SU-DHL-6 (cell line): Measurements from ENCODE around the gene APPL2.

Source experiments
- H2AFZ ChIP-seq: fragments of 200-600 bp; sonication (generic); 2 replicates; pipeline ENCODE4 v1.6.1; 2014; ENCODE audit warnings: low read depth, mild to moderate bottlenecking, moderate library complexity, mixed read lengths, antibody characterized with exemption, low read length; ENCODE audit not compliant: severe bottlenecking
- H3F3A ChIP-seq: fragments of 200-600 bp; shearing (Covaris generic); 2 replicates; pipeline ENCODE4 v1.6.0; 2016; ENCODE audit warnings: antibody characterized with exemption, mild to moderate bottlenecking; ENCODE audit not compliant: insufficient read depth
- H3K27ac ChIP-seq: fragments of 200-600 bp; sonication (generic); 2 replicates; pipeline ENCODE4 v1.5.1; 2016; ENCODE audit warnings: low read depth, mild to moderate bottlenecking, low read length, moderate library complexity, mixed read lengths
- H3K27me3 ChIP-seq: fragments of 200-600 bp; sonication (generic), shearing (Covaris generic); 2 replicates; pipeline ENCODE4 v1.6.0; 2014; ENCODE audit warnings: mild to moderate bottlenecking, low read length
- H3K36me3 ChIP-seq: fragments of 200-600 bp; sonication (generic); 2 replicates; pipeline ENCODE4 v1.6.1; 2014; ENCODE audit warnings: mild to moderate bottlenecking, low read length, mixed read lengths
- H3K4me2 ChIP-seq: fragments of 300-600, 200-600 bp; shearing (Covaris generic), sonication (generic); 2 replicates; pipeline ENCODE4 v1.6.0; 2014; ENCODE audit warnings: low read length, low read depth, mild to moderate bottlenecking; ENCODE audit not compliant: poor library complexity, severe bottlenecking
- H3K4me3 ChIP-seq: fragments of 200-600 bp; sonication (generic); 2 replicates; pipeline ENCODE4 v1.5.1; 2014; ENCODE audit warnings: antibody characterized with exemption, low read length, mild to moderate bottlenecking, mixed read lengths; ENCODE audit not compliant: insufficient read depth, poor library complexity, severe bottlenecking
- H3K79me2 ChIP-seq: fragments of 200-600 bp; sonication (generic); 2 replicates; pipeline ENCODE4 v1.6.1; 2014; ENCODE audit warnings: mild to moderate bottlenecking, low read length, moderate library complexity; ENCODE audit not compliant: insufficient read depth
- H3K9ac ChIP-seq: fragments of 200-600 bp; sonication (generic); 2 replicates; pipeline ENCODE4 v1.7.0; 2014; ENCODE audit warnings: mild to moderate bottlenecking, low read length
- H3K9me2 ChIP-seq: fragments of 200-600 bp; sonication (generic); replicated peaks from 2 replicates; pipeline ENCODE4 v1.6.1; 2014; ENCODE audit warnings: low read length; ENCODE audit not compliant: insufficient read depth
- H3K9me3 ChIP-seq: fragments of 200-600 bp; sonication (generic); 2 replicates; pipeline ENCODE4 v1.6.1; 2014; ENCODE audit warnings: low read length, mixed read lengths; ENCODE audit not compliant: insufficient read depth
- H4K20me1 ChIP-seq: fragments of 200-600 bp; sonication (generic); 2 replicates; pipeline ENCODE4 v1.6.1; 2014; ENCODE audit warnings: low read depth, mild to moderate bottlenecking, antibody characterized with exemption, low read length, moderate library complexity, mixed read lengths
- EZH2phosphoT487 ChIP-seq: fragments of 200-600 bp; sonication (generic), shearing (Covaris generic); conservative IDR thresholded peaks from 2 replicates; pipeline ENCODE4 v1.6.1; 2018; ENCODE audit warnings: mild to moderate bottlenecking, antibody characterized with exemption, low read length, moderate library complexity, mixed read lengths
- TF ChIP-seq, protein P1 (sequence below): fragments of 200-600 bp; sonication (generic); IDR thresholded peaks from one replicate; pipeline ENCODE4 v1.5.1; 2017; ENCODE audit warnings: antibody characterized with exemption, mild to moderate bottlenecking, low read length, moderate library complexity; ENCODE audit not compliant: insufficient read depth, poor library complexity, severe bottlenecking

The APPL2 gene

DNA sequence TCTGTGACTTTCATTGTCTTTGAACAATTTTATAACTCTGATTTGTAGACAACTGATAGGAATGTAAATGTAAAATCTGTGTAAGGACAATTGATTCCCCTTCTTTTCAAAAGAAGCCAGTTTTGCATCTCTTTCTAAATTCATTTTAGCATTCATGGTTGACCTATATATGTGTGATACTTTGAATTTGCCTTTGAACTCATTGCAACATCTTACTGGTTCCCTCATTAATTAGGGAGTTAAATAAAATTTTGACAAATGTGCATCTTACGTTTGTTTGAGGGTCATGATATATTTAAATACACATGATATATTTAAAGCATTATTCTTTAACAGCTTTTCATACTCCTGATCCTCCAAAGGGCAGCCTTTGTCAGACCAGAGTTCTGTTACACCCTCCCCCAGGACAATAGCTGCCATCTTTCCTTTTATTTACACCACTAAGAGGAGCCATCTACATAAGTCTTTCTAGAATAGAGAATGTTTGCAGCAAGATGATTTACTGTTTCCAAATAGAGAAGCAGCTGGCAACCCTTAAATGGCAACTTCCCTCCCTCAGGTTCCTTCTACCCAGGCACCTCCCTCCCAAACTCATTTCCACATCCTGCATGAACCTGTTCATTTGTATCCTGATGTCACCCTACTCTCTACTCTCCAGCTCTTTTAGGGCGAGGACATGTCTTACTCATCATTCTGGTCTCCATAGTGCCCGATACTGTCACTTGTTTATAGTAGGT lies 40.2 kb upstream of the APPL2 start:
- H3K9ac ChIP-seq, result no peak overlapping the region
- no peak for TF ChIP-seq EZH2phosphoT487
- TF ChIP-seq, protein P1, sequence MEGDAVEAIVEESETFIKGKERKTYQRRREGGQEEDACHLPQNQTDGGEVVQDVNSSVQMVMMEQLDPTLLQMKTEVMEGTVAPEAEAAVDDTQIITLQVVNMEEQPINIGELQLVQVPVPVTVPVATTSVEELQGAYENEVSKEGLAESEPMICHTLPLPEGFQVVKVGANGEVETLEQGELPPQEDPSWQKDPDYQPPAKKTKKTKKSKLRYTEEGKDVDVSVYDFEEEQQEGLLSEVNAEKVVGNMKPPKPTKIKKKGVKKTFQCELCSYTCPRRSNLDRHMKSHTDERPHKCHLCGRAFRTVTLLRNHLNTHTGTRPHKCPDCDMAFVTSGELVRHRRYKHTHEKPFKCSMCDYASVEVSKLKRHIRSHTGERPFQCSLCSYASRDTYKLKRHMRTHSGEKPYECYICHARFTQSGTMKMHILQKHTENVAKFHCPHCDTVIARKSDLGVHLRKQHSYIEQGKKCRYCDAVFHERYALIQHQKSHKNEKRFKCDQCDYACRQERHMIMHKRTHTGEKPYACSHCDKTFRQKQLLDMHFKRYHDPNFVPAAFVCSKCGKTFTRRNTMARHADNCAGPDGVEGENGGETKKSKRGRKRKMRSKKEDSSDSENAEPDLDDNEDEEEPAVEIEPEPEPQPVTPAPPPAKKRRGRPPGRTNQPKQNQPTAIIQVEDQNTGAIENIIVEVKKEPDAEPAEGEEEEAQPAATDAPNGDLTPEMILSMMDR, result no peak

DNA sequence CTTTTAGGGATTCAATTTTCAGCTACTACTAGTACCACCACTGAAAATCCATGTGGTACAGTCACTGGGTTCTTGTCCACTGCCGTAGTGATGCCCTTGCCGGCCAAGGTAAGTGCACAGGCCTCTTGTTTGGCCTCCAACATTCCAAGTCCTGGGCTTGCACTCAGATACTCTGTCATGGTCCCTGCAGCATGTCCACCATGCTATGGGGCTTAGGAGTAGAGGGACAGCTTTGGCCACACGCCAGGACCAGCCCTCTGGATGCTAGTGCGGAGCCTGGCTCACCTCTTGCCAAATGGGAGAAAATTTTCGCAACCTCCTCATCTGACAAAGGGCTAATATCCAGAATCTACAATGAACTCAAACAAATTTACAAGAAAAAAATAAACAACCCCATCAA lies 38.6 kb upstream of the APPL2 start:
- Histone ChIP-seq H3K4me3 (no peak overlapping the region), H3K79me2 (no peaks in the 10 kb centered on the region), H3K36me3 (no peaks in the 10 kb centered on the region), H2AFZ (no peak overlapping the region), H3K9me3 (no peaks in the 10 kb centered on the region; the same call in 1 of the 2 replicates), H3F3A (no peaks in the 10 kb centered on the region), H4K20me1 (no peaks in the 10 kb centered on the region), H3K4me2 (no peak overlapping the region), H3K9me2 (no peaks in the 10 kb centered on the region), H3K27ac (no peak overlapping the region), H3K27me3 (no peaks in the 10 kb centered on the region), H3K9ac (no peak overlapping the region)
- no peak for TF ChIP-seq EZH2phosphoT487
- TF ChIP-seq, protein P1, result no peak

More for the DNA sequence above, 40.2 kb upstream of the APPL2 start:
- Histone ChIP-seq H3K27ac (no peak overlapping the region), H4K20me1 (no peaks in the 10 kb centered on the region), H3K36me3 (no peaks in the 10 kb centered on the region), H2AFZ (no peak overlapping the region), H3K27me3 (no peaks in the 10 kb centered on the region), H3K9me2 (no peaks in the 10 kb centered on the region), H3K4me3 (no peak overlapping the region), H3F3A (no peaks in the 10 kb centered on the region), H3K4me2 (no peak overlapping the region), H3K9me3 (no peaks in the 10 kb centered on the region; the same call in 1 of the 2 replicates), H3K79me2 (no peaks in the 10 kb centered on the region)

GRCh38 chr12:105273601-105274000 lies 37.6 kb upstream of the APPL2 start:
- Histone ChIP-seq H3K9me2 (no peaks in the 10 kb centered on the region), H3K79me2 (no peaks in the 10 kb centered on the region), H3K9ac (no peak overlapping the region), H3K27ac (no peak overlapping the region), H3K4me2 (no peak overlapping the region), H3K9me3 (no peaks in the 10 kb centered on the region; the same call in 1 of the 2 replicates), H3K27me3 (no peaks in the 10 kb centered on the region), H4K20me1 (no peaks in the 10 kb centered on the region), H3K4me3 (no peak overlapping the region), H3F3A (no peaks in the 10 kb centered on the region), H2AFZ (no peak overlapping the region), H3K36me3 (no peaks in the 10 kb centered on the region)
- TF ChIP-seq, protein P1, result no peak
- no peak for TF ChIP-seq EZH2phosphoT487
